GM12878 (cell line): ENCODE results near the gene NKAIN1. TPM values are rescaled to one million over a fixed set of nuclear protein-coding genes. Genes with fewer than 3 reads are reported as not detected.

Source experiments
- ATAC-seq: fragments of 200-7000 bp; cut with Tn5 transposase; 3 replicates; pipeline ENCODE4 v1.9.1; 2020; ENCODE audit warnings: mild to moderate bottlenecking, moderate library complexity
- BruUV-seq: library from RNA; stranded (reverse); fragments of 400-500 nt; replicated peaks from 2 replicates; lab custom pipeline; 2021; lab: Mats Ljungman, UMichigan
- CTCF ChIA-PET: fragments of 300-600 bp; sonication (Branson Sonifier 250); formaldehyde crosslinking; extraction: SDS; loops from one replicate; lab custom pipeline; 2021; ENCODE audit warnings: inconsistent platforms; lab: Yijun Ruan, JAX
- POLR2A ChIA-PET: fragments of 350-600 bp; formaldehyde crosslinking; extraction: SDS; loops from one replicate; lab custom pipeline; 2021; ENCODE audit warnings: inconsistent platforms; lab: Charles Lee
- RAD21 ChIA-PET: fragments of 300-600 bp; sonication (Branson Sonifier 250); formaldehyde crosslinking; loops from one replicate; lab custom pipeline; 2023; ENCODE audit warnings: antibody characterized with exemption; ENCODE audit not compliant: unreplicated experiment; lab: Charles Lee
- SMC1A ChIA-PET: fragments of 300-600 bp; sonication (Branson Sonifier 250); formaldehyde crosslinking; loops from one replicate; lab custom pipeline; 2023; ENCODE audit not compliant: unreplicated experiment, uncharacterized antibody; lab: Charles Lee
- DNase-seq: peaks from one replicate; pipeline ENCODE4 v3.0.0-alpha.2; 2011; ENCODE audit warnings: low read depth, low spot score
- FAIRE-seq: peaks from 3 replicates; lab custom pipeline; 2011; peaks lifted over from hg19 to GRCh38; lab: Jason Lieb, UNC
- H2AFZ ChIP-seq: 2 replicates; pipeline ENCODE4 v1.6.0; 2011; ENCODE audit warnings: low read depth, low read length, control low read depth; ENCODE audit not compliant: control insufficient read depth
- H3K27ac ChIP-seq: 2 replicates; pipeline ENCODE4 v1.5.1; 2011; ENCODE audit warnings: control low read depth; ENCODE audit not compliant: control insufficient read depth, insufficient read depth
- H3K27me3 ChIP-seq, 2 experiments: replicated peaks in 1 of 2; 2 replicates each; pipeline versions ENCODE4 v1.6.0 to v1.6.1; 2011; ENCODE audit warnings: low read length in 1 of 2; ENCODE audit not compliant: control insufficient read depth in 2 of 2, insufficient read depth in 2 of 2
- H3K36me3 ChIP-seq, 2 experiments: 2 replicates each; pipeline ENCODE4 v1.5.1; 2011; ENCODE audit warnings: low read length in 1 of 2; ENCODE audit not compliant: control insufficient read depth in 2 of 2, insufficient read depth in 2 of 2
- H3K4me1 ChIP-seq: 2 replicates; pipeline ENCODE4 v1.6.1; 2011; ENCODE audit warnings: mild to moderate bottlenecking, low read length, moderate library complexity, mixed read lengths; ENCODE audit not compliant: control insufficient read depth, insufficient read depth
- H3K4me2 ChIP-seq: 2 replicates; pipeline ENCODE4 v1.6.0; 2011; ENCODE audit warnings: control low read depth; ENCODE audit not compliant: control insufficient read depth, insufficient read depth
- H3K4me3 ChIP-seq: fragments of 200-600 bp; sonication (generic); 2 replicates; pipeline ENCODE4 v1.5.1; 2016
- H3K79me2 ChIP-seq: 2 replicates; pipeline ENCODE4 v1.6.0; 2011; ENCODE audit warnings: low read length; ENCODE audit not compliant: control insufficient read depth, insufficient read depth
- H3K9ac ChIP-seq: 2 replicates; pipeline ENCODE4 v1.8.0; 2011; ENCODE audit warnings: low read length, control low read depth, mixed read lengths; ENCODE audit not compliant: control insufficient read depth, insufficient read depth
- H3K9me3 ChIP-seq: replicated peaks from 3 replicates; pipeline ENCODE4 v1.5.1; 2011; ENCODE audit warnings: mild to moderate bottlenecking, low read length; ENCODE audit not compliant: control insufficient read depth, insufficient read depth
- H4K20me1 ChIP-seq: 2 replicates; pipeline ENCODE4 v1.6.0; 2011; ENCODE audit not compliant: control insufficient read depth, insufficient read depth
- CREM ChIP-seq: IDR thresholded peaks from 2 replicates; pipeline ENCODE4 v1.6.1; 2014; ENCODE audit warnings: antibody characterized with exemption, low read depth
- EED ChIP-seq: sonication (generic); IDR thresholded peaks from 2 replicates; pipeline ENCODE4 v1.6.1; 2016; ENCODE audit warnings: antibody characterized with exemption, low read depth
- KDM1A ChIP-seq: fragments of 200-600 bp; sonication (generic); IDR thresholded peaks from 2 replicates; pipeline ENCODE4 v1.6.1; 2016; ENCODE audit warnings: borderline replicate concordance
- NFXL1 ChIP-seq: fragments of 450-650 bp; IDR thresholded peaks from 2 replicates; pipeline ENCODE4 v1.6.1; 2017; ENCODE audit warnings: antibody characterized with exemption, mild to moderate bottlenecking, borderline replicate concordance
- NFYB ChIP-seq: IDR thresholded peaks from 2 replicates; pipeline ENCODE4 v1.6.1; 2011; ENCODE audit warnings: low read depth, mild to moderate bottlenecking, low read length, improper control_type of control experiment, moderate library complexity; ENCODE audit not compliant: insufficient read depth
- PAX8 ChIP-seq: fragments of 450-650 bp; IDR thresholded peaks from 2 replicates; pipeline ENCODE4 v1.6.1; 2017; ENCODE audit warnings: mild to moderate bottlenecking, moderate library complexity
- ZNF24 ChIP-seq: fragments of 450-650 bp; IDR thresholded peaks from 2 replicates; pipeline ENCODE4 v1.6.1; 2017; ENCODE audit warnings: antibody characterized with exemption, mild to moderate bottlenecking
- WGBS: methylation state at CpG from one replicate; pipeline ENCODE4 v1.1.6; 2016; ENCODE audit warnings: low lambda C conversion rate; ENCODE audit not compliant: insufficient replicate concordance, insufficient coverage; ENCODE audit errors: missing lambda C conversion rate; 5-methylcytosine and 5-hydroxymethylcytosine counted together
- in situ Hi-C: fragments of 300-500 bp; cut with MboI; formaldehyde crosslinking; loops from 9 replicates; pipeline ENCODE4 v1.14.3; 2018; ENCODE audit warnings: mixed read lengths
- intact Hi-C: fragments of 100-400 bp; cut with micrococcal nuclease; formaldehyde crosslinking; loops from one replicate; pipeline ENCODE4 v1.14.2; 2022; ENCODE audit not compliant: unreplicated experiment
- polyA plus RNA-seq, 11 experiments: library from polyadenylated mRNA; depleted of rRNA in 4 of 11; unstranded in 6 of 11; stranded (reverse) in 5 of 11; fragments of >200 nt; fragmentation: Nextera tagmentation in 4 of 11; fragmentation: Illumina TruSeq in 1 of 11; extraction: Ambion mirVana in 4 of 11; extraction: Trizol in 1 of 11; gene quantifications; 1 replicate in 1 of 11; 2 replicates in 10 of 11; pipeline versions ENCODE4 v1.2.1 to v1.2.3, GENCODE V29; 2011 to 2016; ENCODE audit warnings: inconsistent platforms in 2 of 11, missing spikeins in 2 of 11, low read depth in 1 of 11
- total RNA-seq, 4 experiments: library from RNA; depleted of rRNA in 3 of 4; stranded (reverse); fragments of >200 nt in 3 of 4; fragmentation: Illumina TruSeq in 1 of 4; extraction: Trizol in 1 of 4; gene quantifications; 2 replicates each; pipeline versions ENCODE4 v1.2.1 to v1.2.3, GENCODE V29; 2013 to 2021
- TF ChIP-seq, protein P1 (sequence below): IDR thresholded peaks from 2 replicates; pipeline ENCODE4 v1.6.1; 2012; ENCODE audit warnings: improper control_type of control experiment, low read depth, low read length; ENCODE audit not compliant: insufficient replicate concordance
- TF ChIP-seq, protein P2 (sequence below): fragments of 450-650 bp; IDR thresholded peaks from 2 replicates; pipeline ENCODE4 v1.6.1; 2017; ENCODE audit warnings: mild to moderate bottlenecking, moderate library complexity
- TF ChIP-seq, protein P3 (sequence below): IDR thresholded peaks from 2 replicates; pipeline ENCODE4 v1.6.1; 2011; ENCODE audit warnings: mild to moderate bottlenecking, low read depth, low read length, moderate library complexity; ENCODE audit not compliant: insufficient replicate concordance
- TF ChIP-seq, protein P4 (sequence below), 3 experiments: IDR thresholded peaks in 2 of 3; conservative IDR thresholded peaks in 1 of 3; 2 replicates each; pipeline ENCODE4 v1.5.1; 2011; ENCODE audit warnings: low read depth in 3 of 3, low read length in 3 of 3, mild to moderate bottlenecking in 3 of 3, control low read depth in 2 of 3, moderate library complexity in 2 of 3, inconsistent platforms in 1 of 3, mixed read lengths in 1 of 3; ENCODE audit not compliant: control insufficient read depth in 2 of 3, insufficient read depth in 1 of 3; ENCODE audit errors: extremely low read depth in 1 of 3

NKAIN1 gene
- total and polyA plus RNA-seq, 10 of the 15 experiments (the other 5 are each of a cell fraction or from before 2014, with no cell fraction given), result not detected

DNA sequence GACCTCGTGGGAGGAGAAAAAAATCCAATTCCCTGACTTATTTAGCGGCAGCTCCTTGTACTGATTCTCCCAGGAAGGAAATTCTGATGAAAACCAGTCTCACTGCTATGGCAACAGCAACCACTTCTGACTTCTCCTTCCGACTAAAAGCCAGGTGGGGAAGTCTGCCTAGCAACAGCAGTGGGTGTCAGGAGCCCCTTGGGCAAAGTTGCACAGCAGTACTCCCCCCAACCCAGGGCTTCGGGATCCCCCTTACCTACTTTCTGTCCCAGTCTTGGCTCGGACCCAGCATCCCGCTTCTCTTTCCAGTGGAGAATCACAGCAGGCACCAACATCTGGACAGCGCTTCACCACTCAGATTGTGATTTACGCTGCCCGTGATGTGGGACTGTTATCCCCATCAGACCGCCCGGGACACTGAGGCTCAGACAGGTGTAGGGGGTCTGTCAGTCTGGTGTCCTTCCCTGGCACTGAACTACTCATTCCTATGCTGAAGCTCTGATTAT is 24.6 kb downstream of the NKAIN1 start:
- no peaks in the 10 kb centered on the region for H3K27me3 ChIP-seq
- CTCF ChIA-PET, result no interaction called here
- no peak for ATAC-seq
- no peak overlapping the region for H3K27ac ChIP-seq
- no peak overlapping the region for H2AFZ ChIP-seq
- WGBS, result 30% methylated on average over 11 of the region's 11 CpGs
- H3K36me3 ChIP-seq, result no peaks in the 10 kb centered on the region
- in situ Hi-C loops, result no loop called here
- no peaks in the 10 kb centered on the region for H3K79me2 ChIP-seq
- H3K4me3 ChIP-seq, result no peak overlapping the region
- no peaks in the 10 kb centered on the region for H4K20me1 ChIP-seq
- no peak for FAIRE-seq
- intact Hi-C loops, result no loop called here
- H3K4me2 ChIP-seq, result no peak overlapping the region
- RAD21 ChIA-PET, result no interaction called here
- DNase-seq, result no peak
- BruUV-seq, result no TSS peak
- H3K9me3 ChIP-seq, result no peaks in the 10 kb centered on the region; the same call in 2 of the 3 replicates
- no peaks in the 10 kb centered on the region for H3K4me1 ChIP-seq
- H3K9ac ChIP-seq, result no peak overlapping the region
- POLR2A ChIA-PET, result interaction anchor here (0.6 kb wide), 1 partner anchor 24 kb away, joined by 4 read pairs; no protein-coding TSS in a partner anchor
- SMC1A ChIA-PET, result no interaction called here
- no peak for TF ChIP-seq EED
- TF ChIP-seq, protein P1, sequence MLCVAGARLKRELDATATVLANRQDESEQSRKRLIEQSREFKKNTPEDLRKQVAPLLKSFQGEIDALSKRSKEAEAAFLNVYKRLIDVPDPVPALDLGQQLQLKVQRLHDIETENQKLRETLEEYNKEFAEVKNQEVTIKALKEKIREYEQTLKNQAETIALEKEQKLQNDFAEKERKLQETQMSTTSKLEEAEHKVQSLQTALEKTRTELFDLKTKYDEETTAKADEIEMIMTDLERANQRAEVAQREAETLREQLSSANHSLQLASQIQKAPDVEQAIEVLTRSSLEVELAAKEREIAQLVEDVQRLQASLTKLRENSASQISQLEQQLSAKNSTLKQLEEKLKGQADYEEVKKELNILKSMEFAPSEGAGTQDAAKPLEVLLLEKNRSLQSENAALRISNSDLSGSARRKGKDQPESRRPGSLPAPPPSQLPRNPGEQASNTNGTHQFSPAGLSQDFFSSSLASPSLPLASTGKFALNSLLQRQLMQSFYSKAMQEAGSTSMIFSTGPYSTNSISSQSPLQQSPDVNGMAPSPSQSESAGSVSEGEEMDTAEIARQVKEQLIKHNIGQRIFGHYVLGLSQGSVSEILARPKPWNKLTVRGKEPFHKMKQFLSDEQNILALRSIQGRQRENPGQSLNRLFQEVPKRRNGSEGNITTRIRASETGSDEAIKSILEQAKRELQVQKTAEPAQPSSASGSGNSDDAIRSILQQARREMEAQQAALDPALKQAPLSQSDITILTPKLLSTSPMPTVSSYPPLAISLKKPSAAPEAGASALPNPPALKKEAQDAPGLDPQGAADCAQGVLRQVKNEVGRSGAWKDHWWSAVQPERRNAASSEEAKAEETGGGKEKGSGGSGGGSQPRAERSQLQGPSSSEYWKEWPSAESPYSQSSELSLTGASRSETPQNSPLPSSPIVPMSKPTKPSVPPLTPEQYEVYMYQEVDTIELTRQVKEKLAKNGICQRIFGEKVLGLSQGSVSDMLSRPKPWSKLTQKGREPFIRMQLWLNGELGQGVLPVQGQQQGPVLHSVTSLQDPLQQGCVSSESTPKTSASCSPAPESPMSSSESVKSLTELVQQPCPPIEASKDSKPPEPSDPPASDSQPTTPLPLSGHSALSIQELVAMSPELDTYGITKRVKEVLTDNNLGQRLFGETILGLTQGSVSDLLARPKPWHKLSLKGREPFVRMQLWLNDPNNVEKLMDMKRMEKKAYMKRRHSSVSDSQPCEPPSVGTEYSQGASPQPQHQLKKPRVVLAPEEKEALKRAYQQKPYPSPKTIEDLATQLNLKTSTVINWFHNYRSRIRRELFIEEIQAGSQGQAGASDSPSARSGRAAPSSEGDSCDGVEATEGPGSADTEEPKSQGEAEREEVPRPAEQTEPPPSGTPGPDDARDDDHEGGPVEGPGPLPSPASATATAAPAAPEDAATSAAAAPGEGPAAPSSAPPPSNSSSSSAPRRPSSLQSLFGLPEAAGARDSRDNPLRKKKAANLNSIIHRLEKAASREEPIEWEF, result no peak
- TF ChIP-seq NFXL1, result no peak
- TF ChIP-seq CREM, result no peak
- TF ChIP-seq, protein P2, sequence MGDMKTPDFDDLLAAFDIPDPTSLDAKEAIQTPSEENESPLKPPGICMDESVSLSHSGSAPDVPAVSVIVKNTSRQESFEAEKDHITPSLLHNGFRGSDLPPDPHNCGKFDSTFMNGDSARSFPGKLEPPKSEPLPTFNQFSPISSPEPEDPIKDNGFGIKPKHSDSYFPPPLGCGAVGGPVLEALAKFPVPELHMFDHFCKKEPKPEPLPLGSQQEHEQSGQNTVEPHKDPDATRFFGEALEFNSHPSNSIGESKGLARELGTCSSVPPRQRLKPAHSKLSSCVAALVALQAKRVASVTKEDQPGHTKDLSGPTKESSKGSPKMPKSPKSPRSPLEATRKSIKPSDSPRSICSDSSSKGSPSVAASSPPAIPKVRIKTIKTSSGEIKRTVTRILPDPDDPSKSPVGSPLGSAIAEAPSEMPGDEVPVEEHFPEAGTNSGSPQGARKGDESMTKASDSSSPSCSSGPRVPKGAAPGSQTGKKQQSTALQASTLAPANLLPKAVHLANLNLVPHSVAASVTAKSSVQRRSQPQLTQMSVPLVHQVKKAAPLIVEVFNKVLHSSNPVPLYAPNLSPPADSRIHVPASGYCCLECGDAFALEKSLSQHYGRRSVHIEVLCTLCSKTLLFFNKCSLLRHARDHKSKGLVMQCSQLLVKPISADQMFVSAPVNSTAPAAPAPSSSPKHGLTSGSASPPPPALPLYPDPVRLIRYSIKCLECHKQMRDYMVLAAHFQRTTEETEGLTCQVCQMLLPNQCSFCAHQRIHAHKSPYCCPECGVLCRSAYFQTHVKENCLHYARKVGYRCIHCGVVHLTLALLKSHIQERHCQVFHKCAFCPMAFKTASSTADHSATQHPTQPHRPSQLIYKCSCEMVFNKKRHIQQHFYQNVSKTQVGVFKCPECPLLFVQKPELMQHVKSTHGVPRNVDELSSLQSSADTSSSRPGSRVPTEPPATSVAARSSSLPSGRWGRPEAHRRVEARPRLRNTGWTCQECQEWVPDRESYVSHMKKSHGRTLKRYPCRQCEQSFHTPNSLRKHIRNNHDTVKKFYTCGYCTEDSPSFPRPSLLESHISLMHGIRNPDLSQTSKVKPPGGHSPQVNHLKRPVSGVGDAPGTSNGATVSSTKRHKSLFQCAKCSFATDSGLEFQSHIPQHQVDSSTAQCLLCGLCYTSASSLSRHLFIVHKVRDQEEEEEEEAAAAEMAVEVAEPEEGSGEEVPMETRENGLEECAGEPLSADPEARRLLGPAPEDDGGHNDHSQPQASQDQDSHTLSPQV, result no peak
- TF ChIP-seq, protein P3, sequence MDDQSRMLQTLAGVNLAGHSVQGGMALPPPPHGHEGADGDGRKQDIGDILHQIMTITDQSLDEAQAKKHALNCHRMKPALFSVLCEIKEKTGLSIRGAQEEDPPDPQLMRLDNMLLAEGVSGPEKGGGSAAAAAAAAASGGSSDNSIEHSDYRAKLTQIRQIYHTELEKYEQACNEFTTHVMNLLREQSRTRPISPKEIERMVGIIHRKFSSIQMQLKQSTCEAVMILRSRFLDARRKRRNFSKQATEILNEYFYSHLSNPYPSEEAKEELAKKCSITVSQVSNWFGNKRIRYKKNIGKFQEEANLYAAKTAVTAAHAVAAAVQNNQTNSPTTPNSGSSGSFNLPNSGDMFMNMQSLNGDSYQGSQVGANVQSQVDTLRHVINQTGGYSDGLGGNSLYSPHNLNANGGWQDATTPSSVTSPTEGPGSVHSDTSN, result no peak
- TF ChIP-seq NFYB, result no peak
- no peak for TF ChIP-seq KDM1A
- TF ChIP-seq, protein P4, sequence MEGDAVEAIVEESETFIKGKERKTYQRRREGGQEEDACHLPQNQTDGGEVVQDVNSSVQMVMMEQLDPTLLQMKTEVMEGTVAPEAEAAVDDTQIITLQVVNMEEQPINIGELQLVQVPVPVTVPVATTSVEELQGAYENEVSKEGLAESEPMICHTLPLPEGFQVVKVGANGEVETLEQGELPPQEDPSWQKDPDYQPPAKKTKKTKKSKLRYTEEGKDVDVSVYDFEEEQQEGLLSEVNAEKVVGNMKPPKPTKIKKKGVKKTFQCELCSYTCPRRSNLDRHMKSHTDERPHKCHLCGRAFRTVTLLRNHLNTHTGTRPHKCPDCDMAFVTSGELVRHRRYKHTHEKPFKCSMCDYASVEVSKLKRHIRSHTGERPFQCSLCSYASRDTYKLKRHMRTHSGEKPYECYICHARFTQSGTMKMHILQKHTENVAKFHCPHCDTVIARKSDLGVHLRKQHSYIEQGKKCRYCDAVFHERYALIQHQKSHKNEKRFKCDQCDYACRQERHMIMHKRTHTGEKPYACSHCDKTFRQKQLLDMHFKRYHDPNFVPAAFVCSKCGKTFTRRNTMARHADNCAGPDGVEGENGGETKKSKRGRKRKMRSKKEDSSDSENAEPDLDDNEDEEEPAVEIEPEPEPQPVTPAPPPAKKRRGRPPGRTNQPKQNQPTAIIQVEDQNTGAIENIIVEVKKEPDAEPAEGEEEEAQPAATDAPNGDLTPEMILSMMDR (IDR thresholded peaks at IDR 0.05 in 2 of 3, conservative IDR thresholded peaks at IDR 0.05 in 1 of 3; ENCODE audit: control insufficient read depth in 2 of 3, extremely low read depth in 1 of 3, insufficient read depth in 1 of 3, low read depth in 3 of 3, low read length in 3 of 3), result no peak
- TF ChIP-seq ZNF24, result no peak
- no peak for TF ChIP-seq PAX8
